Superior temporal gyrus (tissue), 1 donor: ENCODE results near the gene PINLYP.
"Not testable (repeated sequence)": the region's sequence is repeated elsewhere in the genome, so short reads cannot be mapped to it uniquely, and the experiment has no call there.

Source experiments
- DNase-seq: peaks from one replicate; pipeline ENCODE4 v3.0.0-alpha.2; 2016; ENCODE audit errors: extremely low spot score

PINLYP gene

GRCh38 chr19:43575156-43575950, at the start of gene PINLYP, which contains the start of gene XRCC1:
Gene PINLYP (plus strand): TSS chr19:43575801. CDS start chr19:43577192, 1,391 bp downstream.
Gene XRCC1 (minus strand): TSS chr19:43575527. CDS start chr19:43575458, 69 bp downstream.
- DNase-seq: peak; percentile 99

GRCh38 chr19:43525836-43526771, 49.5 kb upstream of the PINLYP start:
- DNase-seq: no peak

GRCh38 chr19:43526884-43527859, 48.4 kb upstream of the PINLYP start, which contains the start of gene ETHE1:
Gene ETHE1 (minus strand): TSS chr19:43527201. CDS start chr19:43527177, 24 bp downstream.
- DNase-seq: peak; percentile 66

GRCh38 chr19:43527860-43528622, 47.6 kb upstream of the PINLYP start:
- no peak for DNase-seq

DNA sequence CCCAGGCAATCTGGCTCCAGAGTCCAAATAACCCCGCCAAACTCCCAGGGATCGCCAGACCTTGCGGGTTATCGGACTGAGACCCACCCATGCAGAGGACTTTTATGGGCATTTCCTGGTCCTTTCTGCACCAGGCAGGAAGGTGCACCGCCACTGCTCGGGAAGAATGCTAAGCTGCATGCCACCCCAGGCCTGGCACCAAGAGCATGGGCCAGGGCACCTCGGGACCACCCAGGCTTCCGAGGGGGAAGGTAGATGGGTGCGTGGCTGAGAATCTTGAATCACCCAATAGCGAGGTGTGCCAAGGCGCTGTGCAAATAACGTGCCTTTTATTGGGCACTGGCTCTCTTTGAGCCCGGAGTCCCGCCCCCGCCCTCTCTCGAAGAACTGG, 43.0 kb upstream of the PINLYP start:
- DNase-seq: no peak

DNA sequence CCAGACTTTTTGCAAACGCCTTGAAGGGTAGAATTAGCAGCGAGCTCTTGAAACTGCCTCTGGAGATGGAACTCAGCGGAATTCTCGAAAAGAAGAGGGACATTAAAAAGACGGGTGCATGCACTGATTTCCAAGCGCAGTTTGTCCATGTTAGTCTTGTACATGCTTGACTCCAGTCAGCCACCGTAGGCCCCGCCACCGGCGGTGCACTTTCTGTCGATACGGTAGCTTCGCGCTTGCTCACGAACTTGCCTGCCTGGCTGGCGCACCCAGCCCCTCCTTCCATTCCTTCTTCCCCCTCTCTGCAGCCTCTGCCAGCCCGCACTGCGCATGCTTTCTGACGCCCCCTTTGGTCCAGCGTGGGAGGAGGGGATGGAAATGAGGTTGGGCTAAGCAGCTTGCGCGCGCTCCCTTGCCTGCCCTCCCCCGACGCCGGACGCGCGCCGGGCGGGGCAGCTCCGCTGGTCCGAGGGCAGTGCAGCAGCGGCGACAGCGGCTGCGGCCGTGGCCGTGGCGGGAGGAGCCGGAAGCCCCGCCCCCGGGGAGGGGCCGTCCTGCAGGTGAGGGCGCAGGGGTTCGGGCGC, 42.5 kb upstream of the PINLYP start, which contains the start of gene ZNF575:
TSS of gene ZNF575 (plus strand) at position 227 of the 584 bp plus-strand sequence. CDS start 1,235 bp downstream, outside the sequence.
- DNase-seq: peak; percentile 94

GRCh38 chr19:43533546-43534304, 41.9 kb upstream of the PINLYP start:
- DNase-seq: peak; percentile 93

DNA sequence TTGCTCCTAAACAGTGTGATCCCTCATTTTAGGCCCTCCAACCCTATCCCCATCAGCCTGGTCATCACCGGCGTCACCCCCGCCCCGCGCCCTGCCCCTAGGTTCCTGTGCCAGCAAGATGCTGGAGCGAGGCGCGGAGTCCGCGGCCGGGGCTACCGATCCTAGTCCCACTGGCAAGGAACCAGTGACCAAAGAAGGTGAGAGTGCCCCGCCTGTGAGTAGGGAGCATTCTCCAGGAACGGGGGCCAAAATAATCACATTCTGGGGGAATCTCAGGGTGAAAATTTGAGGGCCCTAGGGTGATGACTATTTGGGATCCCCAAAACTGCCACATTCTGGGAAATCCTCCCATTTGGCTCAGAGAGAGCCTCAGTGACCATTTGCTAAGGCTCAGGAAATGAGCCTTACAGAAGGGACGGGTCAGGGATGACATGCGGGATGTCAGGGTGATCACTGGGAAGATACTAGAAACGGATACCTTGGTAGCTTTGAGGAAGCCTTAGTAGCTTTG, 41.2 kb upstream of the PINLYP start:
- no peak for DNase-seq

GRCh38 chr19:43534816-43535761, 40.5 kb upstream of the PINLYP start:
- DNase-seq: peak; percentile 70

DNA sequence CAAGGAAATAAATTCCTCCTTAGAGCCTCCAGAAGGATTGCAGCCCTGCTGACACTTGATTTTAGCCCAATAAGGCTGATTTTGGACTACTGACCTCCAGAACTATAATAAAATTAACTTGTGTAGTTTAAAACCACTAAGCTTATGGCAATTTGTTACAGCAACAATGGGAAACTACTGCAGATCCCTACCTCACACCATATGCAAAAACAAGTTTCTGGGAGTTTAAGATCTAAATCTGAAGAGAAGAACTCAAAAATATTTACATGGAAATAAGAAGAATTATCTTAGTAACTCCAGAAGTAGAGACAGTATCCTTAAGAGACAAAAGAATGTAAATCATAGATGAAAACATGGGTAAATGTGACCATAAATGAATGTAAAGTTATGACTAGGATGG, 36.7 kb upstream of the PINLYP start:
- no peak for DNase-seq

GRCh38 chr19:43540381-43540780, 35.2 kb upstream of the PINLYP start:
- no peak for DNase-seq

GRCh38 chr19:43541920-43542650, 33.5 kb upstream of the PINLYP start:
- DNase-seq: no peak

GRCh38 chr19:43544077-43544476, 31.5 kb upstream of the PINLYP start:
- DNase-seq: no peak

DNA sequence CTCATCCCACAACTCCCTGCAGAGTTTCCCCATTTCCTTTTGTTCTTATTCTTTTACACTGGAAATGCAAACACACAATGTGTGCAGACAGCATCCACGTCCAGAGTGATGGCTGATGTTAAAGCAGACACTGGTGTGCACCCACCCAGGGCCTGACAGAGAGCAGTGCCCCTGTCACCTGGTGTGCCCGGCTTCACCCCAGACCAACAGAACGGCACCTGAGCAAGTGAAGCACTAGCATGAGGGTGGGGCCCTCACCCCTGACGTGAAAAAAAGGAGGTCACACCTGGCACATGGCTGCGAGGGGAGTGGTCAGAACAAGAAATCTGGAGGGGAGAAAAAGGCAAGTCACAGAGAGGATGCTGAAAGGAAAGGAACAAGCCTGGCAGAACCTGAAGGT, 30.3 kb upstream of the PINLYP start:
- DNase-seq: no peak

DNA sequence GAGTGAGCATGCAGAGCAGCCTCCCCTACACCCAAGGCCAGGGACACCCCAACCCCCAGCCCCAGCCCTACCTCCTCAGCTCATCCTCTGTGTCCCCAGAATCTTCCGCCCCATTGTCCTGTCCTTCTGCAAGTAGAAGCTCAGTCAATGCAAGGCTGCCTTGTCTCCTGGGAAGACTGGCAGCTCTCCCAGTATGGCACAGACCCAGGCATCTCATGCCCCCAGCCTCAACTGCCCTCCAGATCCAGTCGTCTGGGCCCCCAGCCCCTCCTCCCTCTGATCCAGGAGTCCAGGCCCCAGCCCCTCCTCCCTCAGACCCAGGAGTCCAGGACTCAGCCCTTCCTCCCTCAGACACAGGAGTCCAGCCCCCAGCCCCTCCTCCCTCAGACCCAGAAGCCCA, 29.6 kb upstream of the PINLYP start:
- DNase-seq: no peak

DNA sequence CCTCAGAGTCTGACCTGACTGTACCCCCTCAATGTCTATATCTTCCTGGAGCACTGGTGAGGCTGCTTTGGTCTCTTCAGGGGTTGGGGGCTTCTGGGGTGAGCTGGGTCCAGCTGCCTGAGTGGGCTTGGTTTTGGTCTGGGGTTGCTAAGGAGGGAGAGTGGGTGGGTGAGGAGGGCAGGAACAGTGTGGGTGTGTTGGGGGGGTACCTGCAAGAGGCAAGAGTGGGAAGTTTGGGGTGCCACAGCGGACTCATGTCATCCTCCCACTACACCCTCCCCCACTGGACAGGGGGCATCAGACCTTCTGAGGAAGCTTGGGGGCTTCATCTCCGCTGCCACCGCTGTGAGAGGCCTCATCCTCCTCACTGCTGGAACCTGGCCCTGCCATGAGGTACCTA, 29.0 kb upstream of the PINLYP start:
- DNase-seq: no peak

DNA sequence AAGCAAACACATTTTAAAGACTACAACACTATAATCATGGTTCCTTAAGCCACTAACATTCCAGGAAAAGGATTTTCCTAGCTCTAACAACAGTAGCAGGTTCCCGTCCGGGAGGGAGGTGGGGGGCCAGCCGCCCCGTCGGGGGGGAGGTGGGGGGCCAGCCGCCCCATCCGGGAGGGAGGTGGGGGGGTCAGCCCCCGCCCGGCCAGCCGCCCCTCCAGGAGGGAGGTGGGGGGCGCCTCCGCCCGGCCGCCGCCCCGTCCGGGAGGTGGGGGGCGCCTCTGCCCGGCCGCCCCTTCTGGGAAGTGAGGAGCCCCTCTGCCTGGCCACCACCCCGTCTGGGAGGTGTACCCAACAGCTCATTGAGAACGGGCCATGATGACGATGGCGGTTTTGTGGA, 27.7 kb upstream of the PINLYP start:
- not testable (repeated sequence) for DNase-seq
